ENCODE results near the gene BEGAIN. TPM values are rescaled to one million over a fixed set of nuclear protein-coding genes. Genes with fewer than 3 reads are reported as not detected.

The BEGAIN gene
- polyA plus RNA-seq, 1 experiment: 0.16 TPM

- ChIA-PET POLR2A (no interaction called here), CTCF (interaction anchor here (0.5 kb wide), 1 partner anchor 205 kb away, joined by 3 read pairs; no protein-coding TSS in a partner anchor)
- peaks cover 18% of the 10 kb centered on the region for H3K27me3 ChIP-seq (ENCODE audit: control insufficient read depth, insufficient read depth, low read length)
- no peak overlapping the region for H3K4me3 ChIP-seq (ENCODE audit: low read depth, low read length)
- no peak overlapping the region for H3K27ac ChIP-seq (ENCODE audit: low read depth, low read length)
- DNase-seq (ENCODE audit: low read depth, low spot score): no peak
- H3K9me3 ChIP-seq (ENCODE audit: control insufficient read depth, insufficient read depth, low read length): peaks cover 2% of the 10 kb centered on the region; the same call in 1 of the 2 replicates
- TF ChIP-seq, protein P1, sequence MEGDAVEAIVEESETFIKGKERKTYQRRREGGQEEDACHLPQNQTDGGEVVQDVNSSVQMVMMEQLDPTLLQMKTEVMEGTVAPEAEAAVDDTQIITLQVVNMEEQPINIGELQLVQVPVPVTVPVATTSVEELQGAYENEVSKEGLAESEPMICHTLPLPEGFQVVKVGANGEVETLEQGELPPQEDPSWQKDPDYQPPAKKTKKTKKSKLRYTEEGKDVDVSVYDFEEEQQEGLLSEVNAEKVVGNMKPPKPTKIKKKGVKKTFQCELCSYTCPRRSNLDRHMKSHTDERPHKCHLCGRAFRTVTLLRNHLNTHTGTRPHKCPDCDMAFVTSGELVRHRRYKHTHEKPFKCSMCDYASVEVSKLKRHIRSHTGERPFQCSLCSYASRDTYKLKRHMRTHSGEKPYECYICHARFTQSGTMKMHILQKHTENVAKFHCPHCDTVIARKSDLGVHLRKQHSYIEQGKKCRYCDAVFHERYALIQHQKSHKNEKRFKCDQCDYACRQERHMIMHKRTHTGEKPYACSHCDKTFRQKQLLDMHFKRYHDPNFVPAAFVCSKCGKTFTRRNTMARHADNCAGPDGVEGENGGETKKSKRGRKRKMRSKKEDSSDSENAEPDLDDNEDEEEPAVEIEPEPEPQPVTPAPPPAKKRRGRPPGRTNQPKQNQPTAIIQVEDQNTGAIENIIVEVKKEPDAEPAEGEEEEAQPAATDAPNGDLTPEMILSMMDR (IDR thresholded peaks at IDR 0.05; ENCODE audit: low read depth, low read length): no peak
These were observed 4.0 kb downstream of the BEGAIN start for GRCh38 chr14:100583245-100583644.

DNA sequence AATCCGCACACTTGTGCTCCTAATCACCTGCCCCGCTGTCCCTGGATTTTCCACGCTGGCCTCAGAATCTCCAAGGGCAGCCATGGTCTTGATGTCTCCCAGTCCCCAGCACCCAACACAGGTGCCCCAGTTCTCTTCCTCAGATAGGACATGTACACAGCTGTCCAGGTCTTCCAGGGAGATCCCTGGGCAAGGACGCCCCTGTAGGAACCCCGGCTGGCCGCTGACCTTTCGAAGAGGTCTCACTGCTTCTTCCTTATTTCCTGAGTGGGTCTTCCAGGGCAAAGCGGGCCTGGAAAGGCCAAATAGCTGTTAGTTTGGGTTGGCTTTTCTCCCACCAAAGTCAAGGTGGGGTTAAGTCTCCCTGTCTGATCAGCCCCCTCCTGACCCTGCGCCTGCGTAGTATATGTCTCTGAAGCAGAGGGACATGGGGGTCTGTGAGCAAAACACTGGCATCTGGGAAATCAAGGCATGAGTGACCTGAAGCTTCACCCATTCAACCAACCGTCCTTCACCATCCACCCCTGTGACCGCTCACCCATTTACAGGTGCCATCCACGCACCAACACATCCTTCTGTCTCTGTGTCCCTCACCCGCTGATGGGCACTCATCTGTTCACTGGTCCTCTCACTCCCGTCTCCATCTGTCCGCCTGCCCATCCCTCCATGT, 4.6 kb downstream of the BEGAIN start:
- DNase-seq (ENCODE audit: low read depth, low spot score): no peak
- Histone ChIP-seq H3K27me3 (ENCODE audit: control insufficient read depth, insufficient read depth, low read length) (peaks cover 12% of the 10 kb centered on the region), H3K4me3 (ENCODE audit: low read depth, low read length) (no peak overlapping the region), H3K27ac (ENCODE audit: low read depth, low read length) (no peak overlapping the region), H3K9me3 (ENCODE audit: control insufficient read depth, insufficient read depth, low read length) (peaks cover 4% of the 10 kb centered on the region; the same call in 1 of the 2 replicates)
- CTCF ChIA-PET: no interaction called here
- POLR2A ChIA-PET: no interaction called here
- TF ChIP-seq, protein P1 (IDR thresholded peaks at IDR 0.05; ENCODE audit: low read depth, low read length): no peak

GRCh38 chr14:100581228-100582145, 5.7 kb downstream of the BEGAIN start:
- no peak for DNase-seq (ENCODE audit: low read depth, low spot score)
- Histone ChIP-seq H3K27ac (ENCODE audit: low read depth, low read length) (no peak overlapping the region), H3K27me3 (ENCODE audit: control insufficient read depth, insufficient read depth, low read length) (peaks cover 10% of the 10 kb centered on the region), H3K9me3 (ENCODE audit: control insufficient read depth, insufficient read depth, low read length) (peaks cover 4% of the 10 kb centered on the region; the same call in 1 of the 2 replicates), H3K4me3 (ENCODE audit: low read depth, low read length) (no peak overlapping the region)
- CTCF ChIA-PET: no interaction called here
- TF ChIP-seq, protein P1 (IDR thresholded peaks at IDR 0.05; ENCODE audit: low read depth, low read length): no peak
- POLR2A ChIA-PET: no interaction called here

DNA sequence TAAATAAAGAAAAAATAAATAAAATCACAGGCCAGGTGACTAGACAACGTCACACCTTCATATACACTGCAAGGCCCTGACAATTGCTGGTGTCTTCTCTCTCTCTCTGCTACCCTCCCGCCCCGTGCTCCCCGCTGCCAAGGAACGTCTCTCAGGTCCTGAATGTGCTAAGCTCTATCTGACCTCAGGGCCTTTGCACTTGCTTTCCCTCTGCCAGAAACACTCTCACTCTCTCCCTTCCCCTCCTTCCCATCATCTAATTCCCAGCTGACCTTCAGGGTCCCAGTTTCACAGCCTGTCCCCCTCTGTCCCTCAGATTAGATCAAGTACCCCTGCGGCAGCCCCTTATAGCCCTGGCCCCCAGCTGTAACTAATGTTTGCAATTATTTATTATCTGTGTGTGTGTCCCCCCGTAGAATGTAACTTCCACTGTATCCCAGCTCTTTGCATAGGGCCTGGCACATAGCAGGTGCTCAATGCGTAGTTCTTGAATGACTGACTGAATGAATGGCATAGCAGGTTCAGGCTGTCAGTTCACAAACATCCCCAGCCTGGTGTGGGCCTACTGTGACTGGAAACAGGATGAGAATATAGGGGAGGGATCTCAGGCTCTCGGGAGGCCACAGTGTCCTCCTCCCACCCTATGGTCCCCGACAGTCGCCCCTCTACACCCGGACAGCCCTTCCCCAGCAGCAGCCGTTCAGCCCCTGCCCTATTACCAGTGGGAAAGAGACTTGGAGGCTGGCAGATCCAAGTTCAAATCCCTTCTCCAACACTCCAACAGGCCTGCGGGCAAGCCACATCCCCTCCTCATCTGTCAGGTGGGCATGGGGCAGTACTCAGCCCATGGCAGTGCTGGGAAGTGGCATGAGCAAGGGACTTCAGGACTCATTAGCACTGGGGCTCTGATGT, 6.6 kb downstream of the BEGAIN start:
- no peak overlapping the region for H3K4me3 ChIP-seq (ENCODE audit: low read depth, low read length)
- ChIA-PET POLR2A (no interaction called here), CTCF (no interaction called here)
- TF ChIP-seq, protein P1 (IDR thresholded peaks at IDR 0.05; ENCODE audit: low read depth, low read length): no peak
- peaks cover 4% of the 10 kb centered on the region; the same call in 1 of the 2 replicates for H3K9me3 ChIP-seq (ENCODE audit: control insufficient read depth, insufficient read depth, low read length)
- no peak overlapping the region for H3K27ac ChIP-seq (ENCODE audit: low read depth, low read length)
- peaks cover 8% of the 10 kb centered on the region for H3K27me3 ChIP-seq (ENCODE audit: control insufficient read depth, insufficient read depth, low read length)
- no peak for DNase-seq (ENCODE audit: low read depth, low spot score)
